ENCODE results near the gene ACCSL.

DNA sequence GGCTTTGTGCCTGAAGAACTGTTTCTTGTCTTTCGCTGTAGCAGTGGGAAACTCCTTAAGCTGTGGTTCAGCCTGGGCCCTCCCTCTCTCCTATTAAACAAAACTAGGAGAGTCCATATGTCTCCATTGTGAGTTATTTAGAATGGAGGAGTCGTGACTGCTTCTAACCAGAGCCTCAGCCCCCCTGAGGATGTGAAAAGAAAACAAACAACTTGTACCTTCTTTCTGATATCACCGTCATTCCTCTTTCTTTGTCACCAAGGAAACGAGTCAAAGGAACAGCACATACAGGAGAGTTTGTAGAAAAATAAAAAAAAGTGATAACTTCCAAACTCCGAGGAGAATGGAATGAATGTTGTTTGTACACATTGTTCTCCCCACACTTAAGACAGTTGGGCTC lies 36.1 kb downstream of the ACCSL start:
- TF ChIP-seq, protein P1, sequence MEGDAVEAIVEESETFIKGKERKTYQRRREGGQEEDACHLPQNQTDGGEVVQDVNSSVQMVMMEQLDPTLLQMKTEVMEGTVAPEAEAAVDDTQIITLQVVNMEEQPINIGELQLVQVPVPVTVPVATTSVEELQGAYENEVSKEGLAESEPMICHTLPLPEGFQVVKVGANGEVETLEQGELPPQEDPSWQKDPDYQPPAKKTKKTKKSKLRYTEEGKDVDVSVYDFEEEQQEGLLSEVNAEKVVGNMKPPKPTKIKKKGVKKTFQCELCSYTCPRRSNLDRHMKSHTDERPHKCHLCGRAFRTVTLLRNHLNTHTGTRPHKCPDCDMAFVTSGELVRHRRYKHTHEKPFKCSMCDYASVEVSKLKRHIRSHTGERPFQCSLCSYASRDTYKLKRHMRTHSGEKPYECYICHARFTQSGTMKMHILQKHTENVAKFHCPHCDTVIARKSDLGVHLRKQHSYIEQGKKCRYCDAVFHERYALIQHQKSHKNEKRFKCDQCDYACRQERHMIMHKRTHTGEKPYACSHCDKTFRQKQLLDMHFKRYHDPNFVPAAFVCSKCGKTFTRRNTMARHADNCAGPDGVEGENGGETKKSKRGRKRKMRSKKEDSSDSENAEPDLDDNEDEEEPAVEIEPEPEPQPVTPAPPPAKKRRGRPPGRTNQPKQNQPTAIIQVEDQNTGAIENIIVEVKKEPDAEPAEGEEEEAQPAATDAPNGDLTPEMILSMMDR (IDR thresholded peaks at IDR 0.05) = no peak
- TF ChIP-seq POLR2A (IDR thresholded peaks at IDR 0.05) (no peak), POLR2AphosphoS5 (IDR thresholded peaks at IDR 0.05; ENCODE audit: insufficient read depth in 1 of 2, low read depth in 1 of 2) (no peak)
